A549 (cell line): Measurements from ENCODE around the gene ZC3H12C. TPM values are rescaled to one million over a fixed set of nuclear protein-coding genes. Genes with fewer than 3 reads are reported as not detected.

Source experiments
- ATAC-seq, 2 experiments: fragments of 200-7000 bp in 1 of 2; fragments of >200 bp in 1 of 2; cut with Nextera tagmentation in 1 of 2; cut with Tn5 transposase in 1 of 2; 3 replicates each; pipeline versions ENCODE4 v1.8.0 to v1.9.1; 2018 to 2020; ENCODE audit warnings: mild to moderate bottlenecking in 1 of 2, moderate library complexity in 1 of 2
- CTCF ChIA-PET: fragments of 300-600 bp; sonication (Branson Sonifier 250); formaldehyde crosslinking; extraction: SDS; loops from one replicate; lab custom pipeline; 2021; ENCODE audit warnings: antibody characterized with exemption, inconsistent platforms; lab: Yijun Ruan, JAX
- POLR2A ChIA-PET: fragments of 350-600 bp; formaldehyde crosslinking; extraction: SDS; loops from one replicate; lab custom pipeline; 2021; ENCODE audit warnings: antibody characterized with exemption, inconsistent platforms; lab: Yijun Ruan, JAX
- DNase-seq, 2 experiments: peaks; one replicate each; pipeline versions ENCODE4 v3.0.0 to v3.0.0-alpha.2; 2011 to 2016; ENCODE audit warnings: low read depth in 1 of 2, low spot score in 1 of 2
- FAIRE-seq: peaks from 2 replicates; lab custom pipeline; 2011; peaks lifted over from hg19 to GRCh38; lab: Jason Lieb, UNC
- H3K27ac ChIP-seq, 2 experiments: fragments of >200 bp; sonication (Bioruptor Twin); formaldehyde crosslinking; 3 replicates each; pipeline ENCODE4 v1.5.1; 2016 to 2017
- H3K4me1 ChIP-seq: fragments of >200 bp; sonication (Bioruptor Twin); formaldehyde crosslinking; 3 replicates; pipeline ENCODE4 v1.6.1; 2016
- H3K4me2 ChIP-seq: fragments of >200 bp; sonication (Bioruptor Twin); formaldehyde crosslinking; 3 replicates; pipeline ENCODE4 v1.6.1; 2016
- H3K4me3 ChIP-seq: fragments of >200 bp; sonication (Bioruptor Twin); formaldehyde crosslinking; 3 replicates; pipeline ENCODE4 v1.5.1; 2016
- H3K9me3 ChIP-seq: fragments of >200 bp; sonication (Bioruptor Twin); formaldehyde crosslinking; 3 replicates; pipeline ENCODE4 v1.6.1; 2016
- CBX8 ChIP-seq: fragments of 200-600 bp; sonication (generic); IDR thresholded peaks from 2 replicates; pipeline ENCODE4 v1.6.1; 2016
- CEBPB ChIP-seq, 2 experiments: fragments of >200 bp in 1 of 2; sonication (Bioruptor Twin) in 1 of 2; formaldehyde crosslinking in 1 of 2; IDR thresholded peaks; 2 replicates each; pipeline ENCODE4 v1.6.1; 2012 to 2016
- EHF ChIP-seq: fragments of 250-450 bp; sonication (Bioruptor Pico); IDR thresholded peaks from 2 replicates; pipeline ENCODE4 v1.5.0; 2020; ENCODE audit warnings: mild to moderate bottlenecking
- ESRRA ChIP-seq: fragments of 150-350 bp; IDR thresholded peaks from 2 replicates; pipeline ENCODE4 v1.6.1; 2014; ENCODE audit warnings: mild to moderate bottlenecking, low read length, borderline replicate concordance
- FOSB ChIP-seq: fragments of 250-450 bp; sonication (Bioruptor Pico); IDR thresholded peaks from 2 replicates; pipeline ENCODE4 v1.5.0; 2020; ENCODE audit warnings: mild to moderate bottlenecking, moderate library complexity
- GATA3 ChIP-seq: IDR thresholded peaks from 2 replicates; pipeline ENCODE4 v1.6.1; 2012; ENCODE audit warnings: borderline replicate concordance
- HDAC2 ChIP-seq: fragments of 200-600 bp; sonication (generic); IDR thresholded peaks from 2 replicates; pipeline ENCODE4 v1.6.1; 2016
- HEYL ChIP-seq: fragments of 250-450 bp; sonication (Bioruptor Pico); IDR thresholded peaks from 2 replicates; pipeline ENCODE4 v1.8.0; 2021; ENCODE audit warnings: mild to moderate bottlenecking, moderate library complexity
- HOXA7 ChIP-seq: fragments of 250-450 bp; sonication (Bioruptor Pico); IDR thresholded peaks from 2 replicates; pipeline ENCODE4 v1.5.0; 2020; ENCODE audit warnings: mild to moderate bottlenecking, moderate library complexity
- HOXB13 ChIP-seq: fragments of 250-450 bp; sonication (Bioruptor Pico); IDR thresholded peaks from 2 replicates; pipeline ENCODE4 v1.5.0; 2020; ENCODE audit warnings: low read depth, mild to moderate bottlenecking, moderate library complexity
- JUN ChIP-seq, 2 experiments: fragments of >200 bp; sonication (Bioruptor Twin); formaldehyde crosslinking; IDR thresholded peaks; 2 replicates in 1 of 2; 3 replicates in 1 of 2; pipeline ENCODE4 v1.6.1; 2016 to 2017
- JUNB ChIP-seq: fragments of >200 bp; sonication (Bioruptor Twin); formaldehyde crosslinking; IDR thresholded peaks from 2 replicates; pipeline ENCODE4 v1.6.1; 2016
- KDM1A ChIP-seq: fragments of 200-600 bp; sonication (generic); IDR thresholded peaks from 2 replicates; pipeline ENCODE4 v1.6.1; 2016; ENCODE audit warnings: low read depth, mild to moderate bottlenecking
- KDM5A ChIP-seq: fragments of 200-600 bp; sonication (generic); IDR thresholded peaks from 2 replicates; pipeline ENCODE4 v1.6.1; 2016; ENCODE audit warnings: antibody characterized with exemption, mild to moderate bottlenecking
- MAFK ChIP-seq: fragments of 450-650 bp; IDR thresholded peaks from 2 replicates; pipeline ENCODE4 v1.6.1; 2014; ENCODE audit not compliant: partially characterized antibody
- MAZ ChIP-seq: fragments of 150-350 bp; IDR thresholded peaks from 2 replicates; pipeline ENCODE4 v1.6.1; 2014; ENCODE audit warnings: antibody characterized with exemption, low read depth, low read length, borderline replicate concordance
- NPAS2 ChIP-seq: fragments of 250-450 bp; sonication (Bioruptor Pico); IDR thresholded peaks from 2 replicates; pipeline ENCODE4 v1.8.0; 2022; ENCODE audit warnings: mild to moderate bottlenecking, moderate library complexity, borderline replicate concordance
- NR3C1 ChIP-seq: fragments of >200 bp; sonication (Bioruptor Twin); formaldehyde crosslinking; IDR thresholded peaks from 3 replicates; pipeline ENCODE4 v1.6.1; 2017
- POLR2AphosphoS2 ChIP-seq: conservative IDR thresholded peaks from 2 replicates; pipeline ENCODE4 v1.6.1; 2012; ENCODE audit warnings: low read length, improper control_type of control experiment, inconsistent platforms
- RAD21 ChIP-seq, 2 experiments: fragments of >200 bp in 1 of 2; sonication (Bioruptor Twin) in 1 of 2; formaldehyde crosslinking in 1 of 2; IDR thresholded peaks in 1 of 2; conservative IDR thresholded peaks in 1 of 2; 2 replicates in 1 of 2; 3 replicates in 1 of 2; pipeline ENCODE4 v1.6.1; 2012 to 2018; ENCODE audit warnings: inconsistent platforms in 1 of 2
- TFCP2L1 ChIP-seq: fragments of 250-450 bp; sonication (Bioruptor Pico); IDR thresholded peaks from 2 replicates; pipeline ENCODE4 v1.5.0; 2021; ENCODE audit warnings: mild to moderate bottlenecking
- TP53 ChIP-seq: fragments of 250-450 bp; sonication (Bioruptor Pico); IDR thresholded peaks from 2 replicates; pipeline ENCODE4 v1.5.0; 2021; ENCODE audit warnings: mild to moderate bottlenecking, moderate library complexity
- ZC3H11A ChIP-seq: fragments of 450-650 bp; IDR thresholded peaks from 2 replicates; pipeline ENCODE4 v1.6.1; 2014; ENCODE audit warnings: antibody characterized with exemption, mild to moderate bottlenecking
- ZFP36 ChIP-seq: fragments of 450-650 bp; IDR thresholded peaks from 2 replicates; pipeline ENCODE4 v1.6.1; 2014; ENCODE audit warnings: borderline replicate concordance; ENCODE audit not compliant: partially characterized antibody
- ZNF302 ChIP-seq: fragments of 250-450 bp; sonication (Bioruptor Pico); IDR thresholded peaks from 2 replicates; pipeline ENCODE4 v1.9.0; 2021; ENCODE audit warnings: inconsistent platforms, mild to moderate bottlenecking, moderate library complexity
- ZSCAN20 ChIP-seq: fragments of 250-450 bp; sonication (Bioruptor Pico); IDR thresholded peaks from 2 replicates; pipeline ENCODE4 v1.8.0; 2022; ENCODE audit warnings: mild to moderate bottlenecking, moderate library complexity
- WGBS: methylation state at CpG from one replicate; pipeline ENCODE4 v1.1.6; 2017; ENCODE audit errors: missing lambda C conversion rate; 5-methylcytosine and 5-hydroxymethylcytosine counted together
- polyA plus RNA-seq, 4 experiments: library from polyadenylated mRNA; depleted of rRNA in 3 of 4; stranded (reverse); fragments of >200 nt; fragmentation: RNase III in 1 of 4; extraction: RNeasy Plus Mini Kit Qiagen cat#74134 plus additional on column Dnase treatment in 1 of 4; gene quantifications; 2 replicates in 3 of 4; 3 replicates in 1 of 4; pipeline ENCODE4 v1.2.3, GENCODE V29; 2011 to 2017
- TF ChIP-seq, protein P1 (sequence below): fragments of 250-450 bp; sonication (Bioruptor Pico); IDR thresholded peaks from 2 replicates; pipeline ENCODE4 v1.5.0; 2020; ENCODE audit warnings: low read depth, mild to moderate bottlenecking, moderate library complexity
- TF ChIP-seq, protein P2 (sequence below): IDR thresholded peaks from 2 replicates; pipeline ENCODE4 v1.6.1; 2012
- TF ChIP-seq, protein P3 (sequence below): fragments of 150-350 bp; IDR thresholded peaks from 2 replicates; pipeline ENCODE4 v1.6.1; 2014; ENCODE audit warnings: low read depth, mild to moderate bottlenecking, low read length
- TF ChIP-seq, protein P4 (sequence below): fragments of >200 bp; sonication (Bioruptor Twin); formaldehyde crosslinking; IDR thresholded peaks from 3 replicates; pipeline ENCODE4 v1.5.1; 2016

Gene ZC3H12C
- polyA plus RNA-seq, 2 of the 4 experiments (the other 2 are of a cell fraction), result 3.1 to 12.4 TPM

DNA sequence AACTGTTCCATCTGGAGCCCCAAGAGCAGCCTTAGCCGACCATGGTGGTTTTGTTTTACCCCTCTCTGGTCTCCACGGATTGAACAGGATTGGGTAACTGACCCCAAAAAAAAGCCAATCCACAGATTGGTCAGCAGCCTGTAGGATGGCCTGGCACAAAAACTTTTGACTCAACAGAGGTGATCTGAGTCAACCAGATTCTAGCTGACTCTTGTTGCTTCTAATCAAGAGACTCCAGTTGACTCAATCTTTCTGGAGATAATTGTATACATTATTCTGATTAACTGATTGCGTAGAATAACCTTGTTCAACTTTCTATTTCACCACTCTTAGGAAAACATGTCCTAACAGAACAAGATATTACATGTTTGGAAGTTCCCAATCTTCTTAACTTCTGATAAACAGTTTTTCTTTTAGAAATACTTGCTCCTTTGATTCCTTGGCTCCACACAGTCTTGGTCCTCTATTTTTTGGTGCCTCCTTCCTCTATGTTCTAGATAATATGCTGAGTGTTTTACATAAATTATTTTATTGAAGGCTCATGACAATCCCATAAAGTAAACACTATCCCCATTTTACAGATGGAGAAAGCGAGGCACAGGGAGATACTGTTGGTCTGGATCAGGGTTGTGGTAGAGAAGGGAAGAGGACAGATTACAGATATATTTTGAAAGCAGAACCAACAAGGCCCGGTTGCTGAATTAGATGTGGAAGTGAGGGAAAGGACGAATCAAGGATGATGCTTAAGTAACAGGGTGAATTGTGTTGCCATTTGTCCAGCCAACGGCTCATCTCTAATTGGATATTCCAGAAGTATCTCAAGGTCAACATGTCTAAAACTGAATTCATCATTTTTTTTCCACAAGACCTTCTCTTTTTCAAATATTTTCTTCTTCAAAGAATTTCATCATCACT lies 11.5 kb upstream of the ZC3H12C start:
- ChIA-PET CTCF (no interaction called here), POLR2A (no interaction called here)
- FAIRE-seq (no peak), ATAC-seq (no peak), DNase-seq (no peak)
- H3K4me3 ChIP-seq, result no peak overlapping the region
- WGBS, result 76% methylated on average over 7 of the region's 7 CpGs
- H3K4me2 ChIP-seq, result no peak overlapping the region
- no peak for TF ChIP-seq KDM5A
- TF ChIP-seq HOXA7 (CRISPR knock-in tag), result no peak
- TF ChIP-seq, protein P1, sequence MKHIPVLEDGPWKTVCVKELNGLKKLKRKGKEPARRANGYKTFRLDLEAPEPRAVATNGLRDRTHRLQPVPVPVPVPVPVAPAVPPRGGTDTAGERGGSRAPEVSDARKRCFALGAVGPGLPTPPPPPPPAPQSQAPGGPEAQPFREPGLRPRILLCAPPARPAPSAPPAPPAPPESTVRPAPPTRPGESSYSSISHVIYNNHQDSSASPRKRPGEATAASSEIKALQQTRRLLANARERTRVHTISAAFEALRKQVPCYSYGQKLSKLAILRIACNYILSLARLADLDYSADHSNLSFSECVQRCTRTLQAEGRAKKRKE, result no peak
- no peak for TF ChIP-seq EHF
- TF ChIP-seq POLR2AphosphoS2, result no peak
- no peak for TF ChIP-seq HEYL (CRISPR knock-in tag)
- TF ChIP-seq, protein P2, sequence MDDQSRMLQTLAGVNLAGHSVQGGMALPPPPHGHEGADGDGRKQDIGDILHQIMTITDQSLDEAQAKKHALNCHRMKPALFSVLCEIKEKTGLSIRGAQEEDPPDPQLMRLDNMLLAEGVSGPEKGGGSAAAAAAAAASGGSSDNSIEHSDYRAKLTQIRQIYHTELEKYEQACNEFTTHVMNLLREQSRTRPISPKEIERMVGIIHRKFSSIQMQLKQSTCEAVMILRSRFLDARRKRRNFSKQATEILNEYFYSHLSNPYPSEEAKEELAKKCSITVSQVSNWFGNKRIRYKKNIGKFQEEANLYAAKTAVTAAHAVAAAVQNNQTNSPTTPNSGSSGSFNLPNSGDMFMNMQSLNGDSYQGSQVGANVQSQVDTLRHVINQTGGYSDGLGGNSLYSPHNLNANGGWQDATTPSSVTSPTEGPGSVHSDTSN, result no peak
- no peak for TF ChIP-seq HOXB13 (CRISPR knock-in tag)
- no peak for TF ChIP-seq JUNB
- no peak for TF ChIP-seq ZSCAN20
- TF ChIP-seq ZFP36, result no peak
- no peak for TF ChIP-seq ESRRA
- no peak for TF ChIP-seq CBX8
- no peak for TF ChIP-seq RAD21 (conservative IDR thresholded peaks at IDR 0.05 in 1 of 2, IDR thresholded peaks at IDR 0.05 in 1 of 2)
- TF ChIP-seq, protein P3, sequence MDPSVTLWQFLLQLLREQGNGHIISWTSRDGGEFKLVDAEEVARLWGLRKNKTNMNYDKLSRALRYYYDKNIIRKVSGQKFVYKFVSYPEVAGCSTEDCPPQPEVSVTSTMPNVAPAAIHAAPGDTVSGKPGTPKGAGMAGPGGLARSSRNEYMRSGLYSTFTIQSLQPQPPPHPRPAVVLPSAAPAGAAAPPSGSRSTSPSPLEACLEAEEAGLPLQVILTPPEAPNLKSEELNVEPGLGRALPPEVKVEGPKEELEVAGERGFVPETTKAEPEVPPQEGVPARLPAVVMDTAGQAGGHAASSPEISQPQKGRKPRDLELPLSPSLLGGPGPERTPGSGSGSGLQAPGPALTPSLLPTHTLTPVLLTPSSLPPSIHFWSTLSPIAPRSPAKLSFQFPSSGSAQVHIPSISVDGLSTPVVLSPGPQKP, result no peak
- no peak for TF ChIP-seq GATA3
- no peak for TF ChIP-seq NR3C1
- TF ChIP-seq KDM1A, result no peak
- no peak overlapping the region for H3K27ac ChIP-seq
- peaks cover 13% of the 10 kb centered on the region; the same call in 2 of the 3 replicates for H3K4me1 ChIP-seq
- H3K9me3 ChIP-seq, result peaks cover 16% of the 10 kb centered on the region

DNA sequence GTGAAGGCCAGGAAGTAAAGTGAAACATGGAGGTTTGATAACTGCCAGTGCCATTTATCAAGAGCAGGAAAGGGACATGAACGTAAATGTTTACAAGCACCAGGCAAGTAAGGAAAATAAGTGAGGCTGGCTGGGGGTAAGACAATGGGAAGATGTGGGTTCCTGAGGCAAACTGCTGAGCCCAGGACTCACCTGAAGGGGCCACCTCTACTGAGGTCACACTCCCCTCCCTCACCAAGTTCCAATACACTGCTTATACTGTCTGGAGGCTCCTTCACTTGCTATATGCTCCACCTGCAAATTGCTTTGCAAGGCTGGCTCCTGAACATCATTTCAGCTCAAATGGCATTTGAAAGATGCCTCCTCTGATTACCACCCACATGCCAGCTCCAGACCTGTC lies 10.3 kb upstream of the ZC3H12C start:
- Histone ChIP-seq H3K4me2 (no peak overlapping the region), H3K4me3 (no peak overlapping the region), H3K4me1 (0 out of 3 replicates have a peak, but pooled peaks cover 1% of the 10 kb centered on the region), H3K9me3 (peaks cover 16% of the 10 kb centered on the region), H3K27ac (no peak overlapping the region)
- ChIA-PET POLR2A (no interaction called here), CTCF (no interaction called here)
- WGBS, result 97% methylated on average over 1 of the region's 1 CpG
- ATAC-seq (no peak), FAIRE-seq (no peak), DNase-seq (no peak)
- no peak for TF ChIP-seq MAFK
- TF ChIP-seq CBX8, result no peak
- TF ChIP-seq FOSB (CRISPR knock-in tag), result no peak
- TF ChIP-seq, protein P4, sequence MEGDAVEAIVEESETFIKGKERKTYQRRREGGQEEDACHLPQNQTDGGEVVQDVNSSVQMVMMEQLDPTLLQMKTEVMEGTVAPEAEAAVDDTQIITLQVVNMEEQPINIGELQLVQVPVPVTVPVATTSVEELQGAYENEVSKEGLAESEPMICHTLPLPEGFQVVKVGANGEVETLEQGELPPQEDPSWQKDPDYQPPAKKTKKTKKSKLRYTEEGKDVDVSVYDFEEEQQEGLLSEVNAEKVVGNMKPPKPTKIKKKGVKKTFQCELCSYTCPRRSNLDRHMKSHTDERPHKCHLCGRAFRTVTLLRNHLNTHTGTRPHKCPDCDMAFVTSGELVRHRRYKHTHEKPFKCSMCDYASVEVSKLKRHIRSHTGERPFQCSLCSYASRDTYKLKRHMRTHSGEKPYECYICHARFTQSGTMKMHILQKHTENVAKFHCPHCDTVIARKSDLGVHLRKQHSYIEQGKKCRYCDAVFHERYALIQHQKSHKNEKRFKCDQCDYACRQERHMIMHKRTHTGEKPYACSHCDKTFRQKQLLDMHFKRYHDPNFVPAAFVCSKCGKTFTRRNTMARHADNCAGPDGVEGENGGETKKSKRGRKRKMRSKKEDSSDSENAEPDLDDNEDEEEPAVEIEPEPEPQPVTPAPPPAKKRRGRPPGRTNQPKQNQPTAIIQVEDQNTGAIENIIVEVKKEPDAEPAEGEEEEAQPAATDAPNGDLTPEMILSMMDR, result no peak
- TF ChIP-seq TFCP2L1, result no peak
- TF ChIP-seq HOXB13 (CRISPR knock-in tag), result no peak
- TF ChIP-seq HOXA7 (CRISPR knock-in tag), result no peak
- no peak for TF ChIP-seq MAZ
- no peak for TF ChIP-seq NR3C1
- no peak for TF ChIP-seq HDAC2
- TF ChIP-seq ZNF302 (CRISPR knock-in tag), result no peak
- no peak for TF ChIP-seq ZC3H11A
- no peak for TF ChIP-seq ESRRA
- TF ChIP-seq, protein P2, result no peak
- no peak for TF ChIP-seq JUN (IDR thresholded peaks at IDR 0.05)
- no peak for TF ChIP-seq TP53 (CRISPR knock-in tag)
- TF ChIP-seq KDM1A, result no peak
- no peak for TF ChIP-seq NPAS2 (CRISPR knock-in tag)
- no peak for TF ChIP-seq CEBPB (IDR thresholded peaks at IDR 0.05)
- no peak for TF ChIP-seq RAD21 (conservative IDR thresholded peaks at IDR 0.05 in 1 of 2, IDR thresholded peaks at IDR 0.05 in 1 of 2)
